SK-N-SH treated with all-trans-retinoic acid at 6 μM for 48 hours (cell line): Measurements from ENCODE around the gene KCNG4.

Experiments
- PATZ1 ChIP-seq: fragments of 250-450 bp; sonication (Bioruptor Pico); IDR thresholded peaks from 2 replicates; pipeline ENCODE4 v1.8.0; 2020; ENCODE audit warnings: mild to moderate bottlenecking, moderate library complexity, borderline replicate concordance
- TOX ChIP-seq: fragments of 250-450 bp; sonication (Bioruptor Pico); IDR thresholded peaks from 2 replicates; pipeline ENCODE4 v1.8.0; 2021; ENCODE audit warnings: mild to moderate bottlenecking, moderate library complexity, borderline replicate concordance

- TF ChIP-seq TOX (CRISPR knock-in tag) (no peak), PATZ1 (CRISPR knock-in tag) (no peak)
These were observed 24.3 kb downstream of the KCNG4 start for GRCh38 chr16:84215531-84215930.
